Psoas muscle (tissue), 8 donors: ENCODE data around the gene SEC14L2. TPM values are rescaled to one million over a fixed set of nuclear protein-coding genes. Genes with fewer than 3 reads are reported as not detected.
A peak's percentile ranks its signal among the peaks of the same experiment; 100 is the strongest.

ENCODE experiments used
- ATAC-seq, 4 donors: fragments of 200-7000 bp; cut with Tn5 transposase; one replicate each; pipeline ENCODE4 v1.9.1; 2020; ENCODE audit warnings: moderate library complexity in 3 of 4, mild to moderate bottlenecking in 2 of 4
- DNase-seq, 2 donors: peaks; one replicate each; pipeline ENCODE4 v3.0.0-alpha.2; 2020
- H3K27ac ChIP-seq: fragments of 200-600 bp; one replicate; pipeline ENCODE4 v1.8.0; 2022
- H3K27me3 ChIP-seq, 3 donors: fragments of 200-600 bp in 1 of 3; one replicate each; pipeline versions ENCODE4 v1.6.1 to v1.8.0; 2013 to 2022; ENCODE audit warnings: low read length in 2 of 3, mild to moderate bottlenecking in 2 of 3, moderate library complexity in 1 of 3; ENCODE audit not compliant: insufficient read depth in 3 of 3
- H3K36me3 ChIP-seq, 2 donors: fragments of 200-600 bp in 1 of 2; one replicate each; pipeline versions ENCODE4 v1.6.1 to v1.8.0; 2013 to 2022; ENCODE audit warnings: low read depth in 1 of 2, mild to moderate bottlenecking in 1 of 2, moderate library complexity in 1 of 2; ENCODE audit not compliant: insufficient read depth in 1 of 2
- H3K4me1 ChIP-seq: fragments of 200-600 bp; one replicate; pipeline ENCODE4 v1.8.0; 2022
- H3K4me3 ChIP-seq: fragments of 200-600 bp; one replicate; pipeline ENCODE4 v1.8.0; 2022; ENCODE audit warnings: mild to moderate bottlenecking
- H3K9me3 ChIP-seq: fragments of 200-600 bp; one replicate; pipeline ENCODE4 v1.8.0; 2022
- CTCF ChIP-seq: fragments of 200-600 bp; IDR thresholded peaks from one replicate; pipeline ENCODE4 v1.8.0; 2022; ENCODE audit warnings: antibody characterized with exemption
- WGBS, 3 donors: extraction: QIAGEN DNeasy Blood & Tissue Kit; methylation state at CpG; one replicate each; pipeline versions ENCODE4 v1.1.6 to v1.1.7; 2013; 5-methylcytosine and 5-hydroxymethylcytosine counted together
- intact Hi-C, 2 donors: fragments of 100-400 bp; cut with DNase I; formaldehyde crosslinking; loops; one replicate each; pipeline versions ENCODE4 v1.11.0 to v1.14.2; 2022
- polyA plus RNA-seq, 3 donors: library from polyadenylated mRNA; stranded (reverse); fragments of 200-250 nt; gene quantifications; one replicate each; pipeline ENCODE4 v1.2.3, GENCODE V29; 2013
- total RNA-seq, 4 donors: library from RNA; stranded (reverse); fragmentation: NEBNext Ultra II Directional in 2 of 4; extraction: Animal tissue kit (Norgen Biotek cat#: 25700) in 2 of 4; gene quantifications; one replicate each; pipeline versions ENCODE4 v1.2.1 to v1.2.4, GENCODE V29; 2021 to 2023
- donor health status: healthy with polysubstance abuse.
- donor health status: DM: no; HTN: no; CAD: no; lungs with moderate emphysema.
- donor health status: Bipolar disorder and iron deficiency.
- donor health status: healthy.
- donor health status: DM: yes; HTN: yes; CAD: no.
- donor health status: DM: no; HTN: no; CAD: no.
- donor health status: DM: no; HTN: no; CAD: no.
- donor health status: DM: yes; HTN: yes; CAD: no.

Gene SEC14L2
- total and polyA plus RNA-seq, 7 donors, result 0.38 to 75.0 (median 1.9) TPM

- no peaks in the 10 kb centered on the region for H3K9me3 ChIP-seq
- intact Hi-C loops, result loop anchor here in 1 of 2 donors (10.0 kb wide), 1 partner anchor 67 kb away; the partner anchor contains the start of gene MTFP1
- H3K27me3 ChIP-seq, result no peaks in the 10 kb centered on the region
- H3K4me1 ChIP-seq, result peaks cover 25% of the 10 kb centered on the region
- H3K27ac ChIP-seq, result no peak overlapping the region
- H3K4me3 ChIP-seq, result peak overlapping the region; percentile 83
- no peak for ATAC-seq
- WGBS, 3 donors, result 44 to 52% (median 51%) methylated on average over 21 to 22 of the region's 22 CpGs
- peaks cover under 1 to 11% of the 10 kb centered on the region in 2 donors for H3K36me3 ChIP-seq
- DNase-seq, result no peak
- TF ChIP-seq CTCF, result no peak
These were observed 39.1 kb upstream of the SEC14L2 start for GRCh38 chr22:30357650-30358215.

GRCh38 chr22:30358541-30358940 is 38.3 kb upstream of the SEC14L2 start:
- no peak for ATAC-seq
- H3K36me3 ChIP-seq, result peaks cover 0 to 5% of the 10 kb centered on the region in 2 donors
- intact Hi-C loops, result loop anchor here in 1 of 2 donors (10.0 kb wide), 1 partner anchor 66 kb away; the partner anchor contains the start of gene MTFP1
- H3K27ac ChIP-seq, result no peak overlapping the region
- H3K27me3 ChIP-seq, result no peaks in the 10 kb centered on the region
- DNase-seq, result no peak
- no peak for TF ChIP-seq CTCF
- peaks cover 25% of the 10 kb centered on the region for H3K4me1 ChIP-seq
- WGBS, 3 donors, result 87 to 92% (median 89%) methylated on average over 6 of the region's 6 CpGs
- no peaks in the 10 kb centered on the region for H3K9me3 ChIP-seq
- no peak overlapping the region for H3K4me3 ChIP-seq

- H3K4me1 ChIP-seq, result no peaks in the 10 kb centered on the region
- 82 to 88% (median 88%) methylated on average over 10 of the region's 10 CpGs for WGBS, 3 donors
- H3K27me3 ChIP-seq, result no peaks in the 10 kb centered on the region
- H3K4me3 ChIP-seq, result no peak overlapping the region
- H3K9me3 ChIP-seq, result no peaks in the 10 kb centered on the region
- DNase-seq (no peak), ATAC-seq (no peak)
- TF ChIP-seq CTCF, result no peak
- H3K36me3 ChIP-seq, result peaks cover 0 to 3% of the 10 kb centered on the region in 2 donors
- no peak overlapping the region for H3K27ac ChIP-seq
- intact Hi-C loops, result no loop called here
These were observed 34.7 kb upstream of the SEC14L2 start for GRCh38 chr22:30361916-30362650.

- no peak for ATAC-seq
- TF ChIP-seq CTCF, result no peak
- no peaks in the 10 kb centered on the region for H3K9me3 ChIP-seq
- DNase-seq, result no peak
- H3K4me3 ChIP-seq, result no peak overlapping the region
- no peak overlapping the region for H3K27ac ChIP-seq
- WGBS, 3 donors, result 70 to 80% (median 76%) methylated on average over 7 of the region's 7 CpGs
- H3K4me1 ChIP-seq, result no peaks in the 10 kb centered on the region
- peaks cover 0 to 3% of the 10 kb centered on the region in 2 donors for H3K36me3 ChIP-seq
- intact Hi-C loops, result no loop called here
- no peaks in the 10 kb centered on the region for H3K27me3 ChIP-seq
These were observed 34.1 kb upstream of the SEC14L2 start for GRCh38 chr22:30362651-30363281.
